Stomach (tissue), 9 donors: ENCODE results near the gene CCDC127. TPM values are rescaled to one million over a fixed set of nuclear protein-coding genes. Genes with fewer than 3 reads are reported as not detected.

Experiments
- DNase-seq, 2 donors: peaks; one replicate each; pipeline versions ENCODE4 v3.0.0 to v3.0.0-alpha.2; 2013 to 2019
- H3K27ac ChIP-seq, 5 donors: fragments of 200-600 bp in 4 of 5; sonication (generic) in 4 of 5; one replicate each; pipeline ENCODE4 v1.5.1; 2013 to 2019; ENCODE audit warnings: mild to moderate bottlenecking in 1 of 5, moderate library complexity in 1 of 5
- H3K27me3 ChIP-seq, 3 donors: fragments of 200-600 bp; sonication (generic); one replicate each; pipeline ENCODE4 v1.5.1; 2017 to 2019; ENCODE audit warnings: mixed run types in 1 of 3
- H3K36me3 ChIP-seq, 4 donors: fragments of 200-600 bp; sonication (generic); 1 replicate in 3 of 4; 2 replicates in 1 of 4; pipeline ENCODE4 v1.5.1; 2016 to 2019
- H3K4me1 ChIP-seq, 4 donors: fragments of 200-600 bp; sonication (generic); one replicate each; pipeline ENCODE4 v1.5.1; 2016 to 2019
- H3K4me3 ChIP-seq, 4 donors: fragments of 200-600 bp; sonication (generic) in 3 of 4; one replicate each; pipeline ENCODE4 v1.5.1; 2016 to 2019; ENCODE audit warnings: mild to moderate bottlenecking in 1 of 4
- H3K9me3 ChIP-seq, 4 donors: fragments of 200-600 bp; sonication (generic); one replicate each; pipeline ENCODE4 v1.5.1; 2016 to 2019
- EP300 ChIP-seq: sonication (generic); formaldehyde crosslinking; IDR thresholded peaks from one replicate; pipeline ENCODE4 v1.6.1; 2017; ENCODE audit warnings: antibody characterized with exemption
- POLR2A ChIP-seq, 4 donors: fragments of 450-650 bp; IDR thresholded peaks; one replicate each; pipeline ENCODE4 v1.6.1; 2016; ENCODE audit warnings: antibody characterized with exemption in 4 of 4, control low read depth in 2 of 4, mild to moderate bottlenecking in 1 of 4, moderate library complexity in 1 of 4
- POLR2AphosphoS5 ChIP-seq, 3 donors: sonication (generic); formaldehyde crosslinking; IDR thresholded peaks; one replicate each; pipeline ENCODE4 v1.6.1; 2016; ENCODE audit warnings: antibody characterized with exemption in 3 of 3
- WGBS, 5 donors: extraction: QIAGEN DNeasy Blood & Tissue Kit in 3 of 5; methylation state at CpG; one replicate each; pipeline versions ENCODE4 v1.1.5 to v1.1.7; 2013 to 2018; 5-methylcytosine and 5-hydroxymethylcytosine counted together
- intact Hi-C: fragments of 100-400 bp; cut with DNase I; formaldehyde crosslinking; loops from one replicate; pipeline ENCODE4 v1.15.1; 2023; ENCODE audit warnings: low total_unique reads
- polyA plus RNA-seq, 3 donors: library from polyadenylated mRNA; stranded (reverse); fragments of 200-250 nt; gene quantifications; one replicate each; pipeline ENCODE4 v1.2.3, GENCODE V29; 2013
- total RNA-seq, 5 donors: library from RNA; depleted of rRNA; stranded (reverse); fragments of >200 nt; gene quantifications; one replicate each; pipeline versions ENCODE4 v1.1.0 to v1.2.3, GENCODE V29; 2014 to 2016
- TF ChIP-seq, protein P1 (sequence below), 7 experiments: fragments of 450-650 bp in 4 of 7; fragments of 200-600 bp in 3 of 7; sonication (generic) in 3 of 7; IDR thresholded peaks; one replicate each; pipeline ENCODE4 v1.5.1; 2016 to 2019; ENCODE audit warnings: antibody characterized with exemption in 7 of 7, control low read depth in 2 of 7, mild to moderate bottlenecking in 1 of 7
- donor health status: healthy with polysubstance abuse.
- donor health status: Bipolar disorder and iron deficiency.
- donor health status: healthy.

Gene CCDC127
- total and polyA plus RNA-seq, 8 donors, result 1.2 to 8.5 (median 1.8) TPM

DNA sequence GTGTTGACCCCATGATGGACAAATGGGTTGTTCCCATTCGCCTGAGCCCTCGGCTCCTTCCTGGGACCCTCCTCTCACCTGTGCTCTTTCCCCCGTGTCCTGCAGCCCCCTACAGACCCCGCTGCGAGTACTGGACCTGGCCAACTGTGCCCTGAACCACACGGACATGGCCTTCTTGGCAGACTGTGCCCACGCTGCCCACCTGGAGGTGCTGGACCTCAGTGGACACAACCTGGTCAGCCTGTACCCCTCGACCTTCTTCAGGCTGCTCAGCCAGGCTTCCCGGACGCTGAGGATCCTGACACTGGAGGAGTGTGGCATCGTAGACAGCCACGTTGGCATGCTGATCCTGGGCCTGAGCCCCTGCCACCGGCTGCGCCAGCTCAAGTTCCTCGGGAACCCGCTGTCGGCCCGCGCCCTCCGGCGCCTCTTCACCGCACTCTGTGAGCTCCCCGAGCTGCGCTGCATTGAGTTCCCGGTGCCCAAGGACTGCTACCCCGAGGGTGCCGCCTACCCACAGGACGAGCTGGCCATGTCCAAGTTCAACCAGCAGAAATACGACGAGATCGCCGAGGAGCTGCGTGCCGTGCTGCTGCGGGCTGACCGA lies 23.2 kb downstream of the CCDC127 start:
- WGBS, 5 donors, result 91 to 94% (median 92%) methylated on average over 34 to 36 of the region's 36 CpGs
- intact Hi-C loops, result no loop called here
- no peak for DNase-seq

DNA sequence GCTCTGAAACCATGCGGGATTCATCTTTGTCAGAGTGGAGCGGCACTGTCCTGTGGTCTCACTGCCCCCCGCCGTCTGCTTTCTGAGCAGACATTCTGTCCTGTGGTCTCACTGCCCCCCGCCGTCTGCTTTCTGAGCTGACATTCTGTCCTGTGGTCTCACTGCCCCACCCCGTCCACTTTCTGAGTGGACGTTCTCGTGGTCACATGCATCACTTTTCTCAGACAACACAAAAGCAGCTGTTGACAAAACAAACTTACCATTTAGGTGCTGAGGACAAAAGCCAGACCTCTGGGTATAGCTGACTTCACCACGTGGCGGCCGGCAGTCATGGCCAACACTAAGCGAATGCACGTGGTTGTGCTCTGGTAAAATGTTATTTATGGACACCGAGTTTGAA lies 23.9 kb downstream of the CCDC127 start:
- no peak for DNase-seq
- Histone ChIP-seq H3K27me3 (peaks cover 0 to 33% (median 9%) of the 10 kb centered on the region in 3 donors), H3K4me1 (peaks cover 16 to 26% (median 19%) of the 10 kb centered on the region in 4 donors), H3K4me3 (no peak overlapping the region), H3K27ac (no peak overlapping the region), H3K36me3 (peaks cover 0 to 9% (median 5%) of the 10 kb centered on the region in 4 donors), H3K9me3 (no peaks in the 10 kb centered on the region)
- intact Hi-C loops, result no loop called here
- no peak for TF ChIP-seq EP300
- TF ChIP-seq, protein P1, sequence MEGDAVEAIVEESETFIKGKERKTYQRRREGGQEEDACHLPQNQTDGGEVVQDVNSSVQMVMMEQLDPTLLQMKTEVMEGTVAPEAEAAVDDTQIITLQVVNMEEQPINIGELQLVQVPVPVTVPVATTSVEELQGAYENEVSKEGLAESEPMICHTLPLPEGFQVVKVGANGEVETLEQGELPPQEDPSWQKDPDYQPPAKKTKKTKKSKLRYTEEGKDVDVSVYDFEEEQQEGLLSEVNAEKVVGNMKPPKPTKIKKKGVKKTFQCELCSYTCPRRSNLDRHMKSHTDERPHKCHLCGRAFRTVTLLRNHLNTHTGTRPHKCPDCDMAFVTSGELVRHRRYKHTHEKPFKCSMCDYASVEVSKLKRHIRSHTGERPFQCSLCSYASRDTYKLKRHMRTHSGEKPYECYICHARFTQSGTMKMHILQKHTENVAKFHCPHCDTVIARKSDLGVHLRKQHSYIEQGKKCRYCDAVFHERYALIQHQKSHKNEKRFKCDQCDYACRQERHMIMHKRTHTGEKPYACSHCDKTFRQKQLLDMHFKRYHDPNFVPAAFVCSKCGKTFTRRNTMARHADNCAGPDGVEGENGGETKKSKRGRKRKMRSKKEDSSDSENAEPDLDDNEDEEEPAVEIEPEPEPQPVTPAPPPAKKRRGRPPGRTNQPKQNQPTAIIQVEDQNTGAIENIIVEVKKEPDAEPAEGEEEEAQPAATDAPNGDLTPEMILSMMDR (IDR thresholded peaks at IDR 0.05), result no peak
- TF ChIP-seq POLR2AphosphoS5 (IDR thresholded peaks at IDR 0.05), result no peak
- no peak for TF ChIP-seq POLR2A (IDR thresholded peaks at IDR 0.05)
- 84 to 91% (median 89%) methylated on average over 15 of the region's 15 CpGs for WGBS, 5 donors

More for the DNA sequence above, 23.2 kb downstream of the CCDC127 start:
- Histone ChIP-seq H3K27me3 (peaks cover 0 to 33% (median 9%) of the 10 kb centered on the region in 3 donors), H3K27ac (no peak overlapping the region), H3K4me3 (no peak overlapping the region), H3K9me3 (no peaks in the 10 kb centered on the region), H3K4me1 (peaks cover 16 to 26% (median 18%) of the 10 kb centered on the region in 4 donors), H3K36me3 (peaks cover 0 to 13% (median 6%) of the 10 kb centered on the region in 4 donors)
- TF ChIP-seq POLR2A (IDR thresholded peaks at IDR 0.05) (no peak), EP300 (no peak), POLR2AphosphoS5 (IDR thresholded peaks at IDR 0.05) (no peak)
- TF ChIP-seq, protein P1 (IDR thresholded peaks at IDR 0.05), result no peak

DNA sequence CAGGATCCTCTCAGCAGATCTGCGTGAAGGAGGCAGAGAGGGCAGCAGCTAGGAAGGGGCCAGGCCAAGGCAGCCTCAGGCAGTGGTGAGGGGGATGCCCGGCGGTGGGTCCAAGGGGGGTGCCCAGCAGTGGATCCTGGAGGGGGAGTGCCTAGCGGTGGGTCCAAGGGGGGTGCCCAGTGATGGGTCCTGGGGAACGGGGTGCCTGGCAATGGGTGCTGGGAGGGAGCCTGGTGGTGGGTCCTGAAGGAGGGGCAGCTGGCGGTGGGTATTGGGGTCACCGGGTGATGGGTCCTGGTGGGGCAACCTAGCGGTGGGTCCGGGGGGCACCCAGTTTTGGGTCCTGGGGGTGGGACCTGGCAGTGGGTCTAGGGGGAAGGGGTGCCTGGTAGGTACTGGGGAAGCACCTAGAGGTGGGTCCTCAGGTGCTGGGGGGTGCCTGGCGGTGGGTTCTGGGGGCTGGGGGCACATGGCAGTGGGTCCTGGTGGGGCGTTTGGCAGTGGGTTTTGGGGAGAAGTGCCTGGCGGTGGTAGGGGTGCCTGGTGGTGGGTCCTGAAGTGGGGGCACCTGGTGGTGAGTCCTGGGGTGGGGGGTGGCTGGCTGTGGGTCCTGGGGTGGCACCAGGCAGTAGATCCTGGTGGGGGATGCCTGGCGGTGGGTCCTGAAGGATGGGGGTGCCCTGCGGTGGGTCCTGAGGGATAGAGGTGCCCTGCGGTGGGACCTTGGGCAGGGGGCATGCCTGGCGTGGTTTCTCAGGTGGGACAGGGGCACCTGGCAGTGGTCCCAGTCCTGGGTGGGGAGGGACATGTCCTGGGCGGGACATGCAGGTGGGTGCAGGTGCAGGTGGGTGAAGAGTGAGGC lies 24.8 kb downstream of the CCDC127 start:
- Histone ChIP-seq H3K27ac (no peak overlapping the region), H3K4me3 (no peak overlapping the region), H3K9me3 (no peaks in the 10 kb centered on the region), H3K4me1 (peaks cover 18 to 31% (median 26%) of the 10 kb centered on the region in 4 donors), H3K36me3 (no peaks in the 10 kb centered on the region), H3K27me3 (peaks cover 0 to 33% (median 9%) of the 10 kb centered on the region in 3 donors)
- no peak for DNase-seq
- TF ChIP-seq POLR2AphosphoS5 (IDR thresholded peaks at IDR 0.05) (no peak), EP300 (no peak), POLR2A (IDR thresholded peaks at IDR 0.05) (no peak)
- TF ChIP-seq, protein P1 (IDR thresholded peaks at IDR 0.05), result no peak
- intact Hi-C loops, result no loop called here
- WGBS, 5 donors, result 86 to 90% (median 89%) methylated on average over 16 to 17 of the region's 17 CpGs

DNA sequence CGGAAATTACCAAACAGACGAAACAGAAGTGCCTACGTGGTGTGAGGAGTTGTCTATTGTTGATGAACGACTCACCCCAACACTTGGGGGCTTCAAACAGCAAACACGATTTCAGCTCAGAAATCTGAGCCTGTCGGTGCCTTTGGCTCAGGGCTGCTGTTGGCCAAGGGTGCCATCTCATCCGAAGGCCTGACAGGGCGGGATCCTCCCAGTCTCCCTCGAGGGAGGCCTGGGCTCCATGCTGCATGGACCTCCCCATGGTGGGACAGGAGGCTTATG lies 25.3 kb downstream of the CCDC127 start:
- intact Hi-C loops, result no loop called here
- DNase-seq, result no peak
- Histone ChIP-seq H3K4me1 (peaks cover 22 to 36% (median 31%) of the 10 kb centered on the region in 4 donors), H3K36me3 (no peaks in the 10 kb centered on the region), H3K27ac (no peak overlapping the region), H3K9me3 (no peaks in the 10 kb centered on the region), H3K4me3 (no peak overlapping the region), H3K27me3 (peaks cover 0 to 37% (median 9%) of the 10 kb centered on the region in 3 donors)
- WGBS, 5 donors, result 82 to 91% (median 84%) methylated on average over 8 to 9 of the region's 9 CpGs
- TF ChIP-seq EP300 (no peak), POLR2A (IDR thresholded peaks at IDR 0.05) (no peak), POLR2AphosphoS5 (IDR thresholded peaks at IDR 0.05) (no peak)
